ENCODE measurements around the gene GPC6. TPM values are rescaled to one million over a fixed set of nuclear protein-coding genes. Genes with fewer than 3 reads are reported as not detected.
"Not testable (repeated sequence)": the region's sequence is repeated elsewhere in the genome, so short reads cannot be mapped to it uniquely, and the experiment has no call there.

The GPC6 gene
- polyA plus RNA-seq, 1 donor: 26.7 TPM

DNA sequence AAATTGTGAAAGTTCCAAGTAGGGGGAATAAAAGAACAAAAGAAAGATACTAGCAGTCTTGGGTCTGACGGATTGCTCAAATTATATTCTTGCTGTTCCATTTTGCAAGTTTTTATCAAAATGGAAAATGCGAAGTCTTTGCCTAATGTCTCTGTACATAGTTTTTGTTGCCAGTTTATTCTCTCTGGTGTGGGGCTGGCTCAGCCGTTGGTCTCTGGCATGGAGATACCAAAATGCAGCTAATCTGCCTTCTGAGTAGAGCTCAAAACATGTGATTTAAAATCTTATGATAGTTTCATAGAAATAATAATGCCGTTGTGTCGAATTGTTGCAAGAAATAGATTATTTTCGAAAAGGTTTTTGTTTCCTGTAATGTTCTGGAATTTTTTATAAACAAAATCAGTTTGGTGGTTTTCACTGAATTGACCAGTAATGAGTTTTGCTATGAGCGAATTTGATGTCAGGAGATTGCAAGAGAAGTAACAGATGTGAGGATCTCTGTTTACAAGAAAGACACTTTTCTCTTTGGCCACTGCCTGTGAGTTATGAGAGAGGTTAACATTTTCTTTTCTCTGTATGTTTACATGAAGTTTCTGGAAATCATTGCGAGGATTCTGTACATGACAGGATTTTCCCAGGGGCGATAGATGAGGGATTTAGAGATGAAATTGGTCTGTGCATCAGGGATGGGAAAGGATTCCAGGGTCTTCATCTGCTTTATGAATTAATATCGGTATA lies 1105.9 kb downstream of the GPC6 start:
- no peaks in the 10 kb centered on the region for H3K27me3 ChIP-seq (ENCODE audit: control insufficient read depth, insufficient read depth, low read length)
- H3K4me3 ChIP-seq (ENCODE audit: low read length): no peak overlapping the region
- no peak overlapping the region for H3K27ac ChIP-seq (ENCODE audit: low read length)
- DNase-seq: no peak
- no peaks in the 10 kb centered on the region for H3K4me1 ChIP-seq (ENCODE audit: control insufficient read depth, insufficient read depth, low read length)
- H3K36me3 ChIP-seq (ENCODE audit: control insufficient read depth, insufficient read depth, low read length): no peaks in the 10 kb centered on the region
- WGBS (ENCODE audit: insufficient coverage, low lambda C conversion rate): 83% methylated on average over 6 of the region's 10 CpGs
- no peaks in the 10 kb centered on the region for H3K9me3 ChIP-seq (ENCODE audit: control insufficient read depth, low read depth, low read length)

DNA sequence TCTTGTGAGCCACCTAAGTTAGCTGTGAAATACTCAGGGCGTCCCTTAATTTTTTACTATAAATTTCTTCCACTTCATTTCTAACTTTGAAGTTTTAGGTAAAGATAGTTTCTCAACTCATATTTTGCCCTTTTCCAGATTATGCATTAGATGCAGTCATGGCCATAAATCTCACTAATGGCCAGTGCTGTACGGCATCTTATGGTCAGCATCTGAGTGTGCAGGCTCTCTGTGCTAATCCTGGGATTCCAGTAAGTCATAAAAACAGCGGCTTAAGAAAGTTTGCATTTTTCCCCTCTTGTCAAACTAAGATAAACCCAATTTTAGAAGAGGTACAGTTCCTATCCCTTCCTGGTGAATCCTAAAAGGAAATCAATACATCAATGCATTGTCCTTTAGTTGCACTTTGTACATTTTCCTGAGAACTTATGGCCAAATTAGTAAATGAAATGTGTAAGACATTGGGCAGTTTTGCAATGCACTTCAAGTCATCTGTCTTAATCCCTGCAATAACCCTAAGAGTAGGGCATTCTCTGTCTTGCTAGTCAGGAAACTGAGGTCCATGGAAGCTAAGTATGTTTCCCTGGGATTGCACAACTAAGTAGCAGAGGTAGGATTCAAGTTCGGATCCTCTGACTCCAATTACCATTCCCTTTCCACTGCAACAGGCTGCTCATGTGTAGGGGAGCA lies 1106.7 kb downstream of the GPC6 start:
- Histone ChIP-seq H3K4me1 (ENCODE audit: control insufficient read depth, insufficient read depth, low read length) (no peaks in the 10 kb centered on the region), H3K27ac (ENCODE audit: low read length) (no peak overlapping the region)
- 73% methylated on average over 2 of the region's 4 CpGs for WGBS (ENCODE audit: insufficient coverage, low lambda C conversion rate)

DNA sequence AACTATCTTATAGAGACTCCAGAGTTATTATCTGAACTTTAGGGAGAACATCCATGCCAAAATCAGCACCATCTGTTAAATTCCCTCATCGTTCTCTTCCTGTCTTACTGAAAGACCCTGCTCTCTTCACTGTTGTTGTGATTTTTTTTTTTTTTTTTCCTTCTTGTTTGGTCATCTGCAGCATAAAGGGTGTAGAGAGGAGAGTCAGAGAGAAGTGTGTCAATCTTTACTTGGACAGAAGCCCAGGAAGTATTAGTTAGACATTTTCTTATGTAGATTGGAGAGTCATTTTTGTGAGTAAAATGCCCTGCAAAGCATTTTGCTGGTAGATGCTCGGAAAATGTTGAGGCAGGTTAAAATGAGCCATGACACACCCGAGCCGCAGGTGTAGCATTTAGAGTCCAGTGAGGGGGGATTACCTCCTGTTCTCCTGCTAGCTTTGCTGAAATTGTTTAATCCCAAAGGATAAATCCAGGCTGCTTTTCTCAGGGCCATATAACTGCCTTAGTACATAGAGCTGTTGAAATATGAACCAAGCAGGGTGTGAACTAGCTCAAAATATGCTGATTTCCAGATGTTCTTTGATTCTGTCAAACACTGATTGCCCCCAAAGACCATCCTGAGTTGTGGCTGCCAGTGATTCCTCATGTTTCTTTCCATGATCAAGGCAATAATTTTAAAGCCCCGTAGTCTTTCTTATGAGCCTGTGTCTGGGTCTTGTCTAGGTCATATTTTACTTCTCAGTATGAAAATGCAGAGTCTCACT lies 1109.3 kb downstream of the GPC6 start:
- no peak overlapping the region for H3K27ac ChIP-seq (ENCODE audit: low read length)
- no peak overlapping the region for H3K4me3 ChIP-seq (ENCODE audit: low read length)
- WGBS (ENCODE audit: insufficient coverage, low lambda C conversion rate): 100% methylated on average over 1 of the region's 5 CpGs
- no peaks in the 10 kb centered on the region for H3K36me3 ChIP-seq (ENCODE audit: control insufficient read depth, insufficient read depth, low read length)
- DNase-seq: no peak
- no peaks in the 10 kb centered on the region for H3K4me1 ChIP-seq (ENCODE audit: control insufficient read depth, insufficient read depth, low read length)
- no peaks in the 10 kb centered on the region for H3K27me3 ChIP-seq (ENCODE audit: control insufficient read depth, insufficient read depth, low read length)
- no peaks in the 10 kb centered on the region for H3K9me3 ChIP-seq (ENCODE audit: control insufficient read depth, low read depth, low read length)

More for the DNA sequence above, 1106.7 kb downstream of the GPC6 start:
- Histone ChIP-seq H3K27me3 (ENCODE audit: control insufficient read depth, insufficient read depth, low read length) (no peaks in the 10 kb centered on the region), H3K9me3 (ENCODE audit: control insufficient read depth, low read depth, low read length) (no peaks in the 10 kb centered on the region), H3K4me3 (ENCODE audit: low read length) (no peak overlapping the region), H3K36me3 (ENCODE audit: control insufficient read depth, insufficient read depth, low read length) (no peaks in the 10 kb centered on the region)
- DNase-seq: no peak

DNA sequence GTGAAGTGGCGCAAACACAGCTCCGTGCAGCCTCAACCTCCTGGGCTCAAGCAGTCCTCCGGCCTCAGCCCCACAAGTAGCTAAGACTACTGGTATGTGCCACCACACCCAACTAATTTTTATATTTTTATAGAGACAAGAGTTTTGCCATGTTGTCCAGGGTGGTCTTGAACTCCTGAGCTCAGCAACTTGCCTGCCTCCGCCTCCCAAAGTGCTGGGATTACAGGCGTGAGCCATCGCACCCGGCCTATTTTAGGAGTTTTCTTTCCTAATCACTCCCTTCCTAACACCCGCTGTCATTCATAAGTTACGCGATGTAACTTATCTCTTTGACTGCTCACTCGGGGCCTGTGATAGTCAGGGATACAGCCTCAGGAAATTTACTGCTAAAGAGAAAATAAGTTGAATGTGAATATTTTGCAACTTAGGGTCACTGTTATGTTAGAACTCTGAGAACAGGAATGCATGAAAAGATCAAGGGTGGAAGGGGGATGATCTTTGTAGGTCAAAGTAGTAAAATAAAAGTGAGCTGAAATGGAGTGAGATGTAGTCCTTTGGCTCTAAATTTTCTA lies 1112.6 kb downstream of the GPC6 start:
- no peak for DNase-seq
- WGBS (ENCODE audit: insufficient coverage, low lambda C conversion rate): no CpG with 5 or more reads among the region's 11 CpGs
- H3K27me3 ChIP-seq (ENCODE audit: control insufficient read depth, insufficient read depth, low read length): no peaks in the 10 kb centered on the region
- no peaks in the 10 kb centered on the region for H3K36me3 ChIP-seq (ENCODE audit: control insufficient read depth, insufficient read depth, low read length)
- no peaks in the 10 kb centered on the region for H3K9me3 ChIP-seq (ENCODE audit: control insufficient read depth, low read depth, low read length)
- no peak overlapping the region for H3K27ac ChIP-seq (ENCODE audit: low read length)
- H3K4me3 ChIP-seq (ENCODE audit: low read length): no peak overlapping the region
- no peaks in the 10 kb centered on the region for H3K4me1 ChIP-seq (ENCODE audit: control insufficient read depth, insufficient read depth, low read length)

DNA sequence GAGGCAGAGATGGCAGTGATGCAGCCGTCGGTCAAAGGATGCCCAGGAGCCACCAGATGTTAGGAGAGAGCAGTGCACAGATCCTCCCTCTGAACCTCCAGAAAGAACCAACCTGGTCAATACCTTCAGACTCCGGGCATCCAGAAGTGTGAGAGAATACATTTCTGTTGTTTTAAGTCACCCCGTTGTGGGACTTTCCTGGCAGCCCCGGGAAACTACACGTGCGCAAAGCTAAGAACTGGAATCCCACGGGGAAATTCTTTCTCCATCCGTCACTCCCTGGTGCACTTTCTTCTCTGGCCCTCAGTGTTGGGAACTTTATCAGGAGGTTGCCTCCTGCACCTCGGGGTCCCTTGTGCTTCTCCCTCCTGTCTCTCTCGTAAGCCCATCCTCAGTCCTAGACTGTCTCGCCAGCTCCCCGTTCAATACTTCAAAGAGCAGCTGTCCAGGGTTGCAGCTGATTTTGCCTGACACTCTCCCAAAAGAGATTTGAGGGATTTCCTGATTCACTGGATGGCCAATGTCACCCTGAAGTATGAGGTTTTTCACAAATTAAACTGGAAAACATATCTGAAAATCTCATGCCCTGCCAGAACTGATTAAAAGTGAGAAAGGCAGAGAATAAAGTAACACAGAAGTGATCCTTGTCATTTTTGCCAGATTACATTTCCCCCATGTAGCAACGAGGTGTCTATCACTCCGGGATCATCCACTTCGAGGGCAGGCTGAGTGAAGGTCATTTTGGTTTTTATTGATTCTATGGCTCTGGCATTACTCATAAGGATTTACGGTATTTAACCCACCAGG lies 1116.0 kb downstream of the GPC6 start:
- WGBS (ENCODE audit: insufficient coverage, low lambda C conversion rate): 100% methylated on average over 1 of the region's 17 CpGs
- DNase-seq: no peak
- Histone ChIP-seq H3K27me3 (ENCODE audit: control insufficient read depth, insufficient read depth, low read length) (no peaks in the 10 kb centered on the region), H3K36me3 (ENCODE audit: control insufficient read depth, insufficient read depth, low read length) (no peaks in the 10 kb centered on the region), H3K27ac (ENCODE audit: low read length) (no peak overlapping the region), H3K4me1 (ENCODE audit: control insufficient read depth, insufficient read depth, low read length) (no peaks in the 10 kb centered on the region), H3K4me3 (ENCODE audit: low read length) (no peak overlapping the region), H3K9me3 (ENCODE audit: control insufficient read depth, low read depth, low read length) (no peaks in the 10 kb centered on the region)

DNA sequence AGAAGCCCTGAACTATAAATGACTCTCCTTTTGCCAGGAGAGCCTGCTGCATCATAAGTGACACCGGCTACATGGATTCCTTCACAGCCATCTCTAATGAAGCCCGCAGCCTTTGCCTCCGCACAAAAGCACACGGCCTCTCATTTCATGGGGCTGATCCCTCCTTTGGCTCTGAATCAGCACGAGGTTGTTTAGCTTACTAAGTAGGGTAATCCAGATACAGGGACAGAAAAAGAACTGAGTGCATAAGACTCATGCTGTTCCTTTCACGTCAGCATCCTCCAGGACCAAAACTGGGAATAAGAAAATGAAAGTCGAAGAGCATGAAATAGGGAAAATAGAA lies 1116.6 kb downstream of the GPC6 start:
- no peaks in the 10 kb centered on the region for H3K4me1 ChIP-seq (ENCODE audit: control insufficient read depth, insufficient read depth, low read length)
- WGBS (ENCODE audit: insufficient coverage, low lambda C conversion rate): 90% methylated on average over 2 of the region's 7 CpGs
- no peak for DNase-seq
- no peaks in the 10 kb centered on the region for H3K9me3 ChIP-seq (ENCODE audit: control insufficient read depth, low read depth, low read length)
- no peaks in the 10 kb centered on the region for H3K27me3 ChIP-seq (ENCODE audit: control insufficient read depth, insufficient read depth, low read length)
- no peak overlapping the region for H3K27ac ChIP-seq (ENCODE audit: low read length)
- H3K36me3 ChIP-seq (ENCODE audit: control insufficient read depth, insufficient read depth, low read length): no peaks in the 10 kb centered on the region
- no peak overlapping the region for H3K4me3 ChIP-seq (ENCODE audit: low read length)

DNA sequence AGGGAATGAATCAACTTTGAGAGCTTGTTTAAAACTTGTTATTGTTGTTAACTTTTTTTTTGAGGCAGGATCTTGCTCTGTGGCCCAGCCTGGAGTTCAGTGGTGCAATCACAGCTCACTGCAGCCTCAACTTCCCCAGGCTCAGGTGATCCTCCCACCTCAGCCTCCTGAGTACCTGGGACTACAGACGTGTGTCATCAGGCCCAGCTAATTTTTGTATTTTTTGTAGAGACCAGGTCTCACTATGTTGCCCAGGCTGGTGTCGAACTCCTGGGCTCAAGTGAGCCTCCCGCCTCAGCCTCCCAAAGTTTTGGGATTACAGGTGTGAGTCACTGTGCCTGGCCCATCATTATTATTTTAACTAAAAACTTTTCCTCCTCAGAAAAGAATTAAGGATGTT lies 1117.1 kb downstream of the GPC6 start:
- H3K4me3 ChIP-seq (ENCODE audit: low read length); DNase-seq; H3K27ac ChIP-seq (ENCODE audit: low read length); H3K4me1 ChIP-seq (ENCODE audit: control insufficient read depth, insufficient read depth, low read length); H3K36me3 ChIP-seq (ENCODE audit: control insufficient read depth, insufficient read depth, low read length); H3K9me3 ChIP-seq (ENCODE audit: control insufficient read depth, low read depth, low read length); H3K27me3 ChIP-seq (ENCODE audit: control insufficient read depth, insufficient read depth, low read length): not testable (repeated sequence)
- no CpG with 5 or more reads among the region's 3 CpGs for WGBS (ENCODE audit: insufficient coverage, low lambda C conversion rate)

DNA sequence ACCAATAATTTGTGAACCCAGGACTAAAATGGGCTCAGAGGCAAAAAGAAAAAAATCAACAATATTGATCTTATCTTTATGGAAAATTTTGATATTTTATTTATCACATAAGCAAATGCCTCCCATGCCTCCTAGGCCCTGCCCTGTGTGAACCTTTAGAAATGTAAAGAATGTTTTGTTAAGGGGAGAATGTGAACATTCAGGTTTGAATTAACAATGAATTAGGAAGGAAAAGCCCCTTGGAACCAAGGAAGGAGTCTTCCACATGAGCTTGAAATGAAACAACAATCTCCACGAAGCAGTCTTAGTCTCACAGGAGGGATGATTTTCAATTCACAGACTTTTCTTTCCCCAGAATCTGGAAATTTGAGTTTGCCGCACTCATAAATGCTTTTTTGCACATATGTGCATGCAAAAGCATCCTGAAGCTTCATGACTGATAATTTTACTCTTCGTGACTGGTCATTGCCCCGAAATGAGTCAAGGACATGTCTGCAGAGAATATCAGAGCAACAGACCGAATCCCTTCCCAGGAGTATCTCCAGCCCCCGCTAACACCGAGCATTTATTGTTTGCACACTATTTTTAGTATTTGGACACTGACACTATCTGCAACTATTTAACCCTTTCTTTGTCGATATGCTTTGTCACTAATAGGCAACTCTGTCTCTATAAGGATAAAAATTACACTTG lies 1117.7 kb downstream of the GPC6 start:
- H3K9me3 ChIP-seq (ENCODE audit: control insufficient read depth, low read depth, low read length): no peaks in the 10 kb centered on the region
- H3K4me1 ChIP-seq (ENCODE audit: control insufficient read depth, insufficient read depth, low read length): no peaks in the 10 kb centered on the region
- no peaks in the 10 kb centered on the region for H3K36me3 ChIP-seq (ENCODE audit: control insufficient read depth, insufficient read depth, low read length)
- no peak overlapping the region for H3K4me3 ChIP-seq (ENCODE audit: low read length)
- no peaks in the 10 kb centered on the region for H3K27me3 ChIP-seq (ENCODE audit: control insufficient read depth, insufficient read depth, low read length)
- WGBS (ENCODE audit: insufficient coverage, low lambda C conversion rate): 17% methylated on average over 1 of the region's 8 CpGs
- DNase-seq: no peak
- H3K27ac ChIP-seq (ENCODE audit: low read length): no peak overlapping the region

DNA sequence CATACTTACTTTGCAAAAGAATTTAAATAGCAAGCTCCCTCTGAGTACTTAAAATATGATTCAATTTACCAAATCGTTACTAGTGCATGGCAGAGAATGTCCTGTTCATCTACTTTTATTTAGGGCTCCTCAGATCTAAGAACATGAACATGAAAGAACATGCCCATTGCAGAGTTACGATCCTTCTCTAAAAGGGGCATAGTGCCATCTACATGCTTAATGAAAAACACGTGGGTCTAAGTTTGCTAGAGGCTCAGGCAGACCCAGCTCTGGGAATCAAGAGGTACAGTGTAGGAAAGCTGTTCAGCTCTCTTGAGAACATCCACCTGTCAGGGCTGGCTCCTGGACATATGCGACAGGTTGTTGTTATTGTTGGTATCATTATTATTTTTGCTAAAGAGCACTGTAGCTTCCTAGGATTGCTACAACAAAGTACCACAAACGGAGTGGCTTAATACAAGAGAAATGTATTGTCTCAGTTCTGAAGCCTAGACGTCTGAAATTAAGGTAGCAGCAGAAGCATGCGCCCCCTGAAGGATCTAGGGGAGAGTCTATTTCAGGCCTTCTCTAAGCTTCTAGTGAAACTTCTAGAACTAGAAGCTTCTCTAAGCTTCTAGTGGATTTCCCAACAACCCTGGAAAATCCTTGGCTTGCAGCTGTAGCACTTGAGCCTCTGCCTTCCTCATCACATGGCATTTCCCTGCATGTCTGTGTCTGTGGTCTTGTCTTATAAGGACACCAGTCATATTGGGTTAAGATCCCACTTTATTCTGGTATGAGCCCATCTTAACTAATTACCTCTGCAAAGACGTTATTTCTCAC lies 1119.0 kb downstream of the GPC6 start:
- Histone ChIP-seq H3K4me3 (ENCODE audit: low read length) (no peak overlapping the region), H3K27me3 (ENCODE audit: control insufficient read depth, insufficient read depth, low read length) (no peaks in the 10 kb centered on the region), H3K9me3 (ENCODE audit: control insufficient read depth, low read depth, low read length) (no peaks in the 10 kb centered on the region), H3K36me3 (ENCODE audit: control insufficient read depth, insufficient read depth, low read length) (no peaks in the 10 kb centered on the region), H3K4me1 (ENCODE audit: control insufficient read depth, insufficient read depth, low read length) (no peaks in the 10 kb centered on the region), H3K27ac (ENCODE audit: low read length) (no peak overlapping the region)
- WGBS (ENCODE audit: insufficient coverage, low lambda C conversion rate): 90% methylated on average over 2 of the region's 8 CpGs
- no peak for DNase-seq
